T-helper 17 cell (primary cell): Measurements from ENCODE around the gene AGO3. TPM values are rescaled to one million over a fixed set of nuclear protein-coding genes. Genes with fewer than 3 reads are reported as not detected.

Source experiments
- ATAC-seq: fragments of 150-1000 bp; cut with Tn5 transposase; 2 replicates; pipeline ENCODE4 v1.10.0; 2021; ENCODE audit warnings: mild to moderate bottlenecking, moderate library complexity
- DNase-seq, 3 donors: peaks; one replicate each; pipeline versions ENCODE4 v3.0.0 to v3.0.0-alpha.2; 2020 to 2021
- H3K9me3 ChIP-seq: one replicate; pipeline ENCODE4 v1.7.0; 2013; ENCODE audit warnings: low read length, mild to moderate bottlenecking; ENCODE audit not compliant: control insufficient read depth, poor library complexity, severe bottlenecking
- H3K27ac Mint-ChIP-seq: one replicate; pipeline ENCODE4 v1.8.0; 2022; ENCODE audit warnings: mild to moderate bottlenecking, moderate library complexity, mixed read lengths
- H3K27me3 Mint-ChIP-seq: one replicate; pipeline ENCODE4 v1.8.0; 2022; ENCODE audit warnings: mixed read lengths
- H3K36me3 Mint-ChIP-seq: one replicate; pipeline ENCODE4 v1.8.0; 2022; ENCODE audit warnings: low read depth, mixed read lengths
- H3K4me1 Mint-ChIP-seq: one replicate; pipeline ENCODE4 v1.8.0; 2022; ENCODE audit warnings: mild to moderate bottlenecking, mixed read lengths
- H3K4me3 Mint-ChIP-seq: one replicate; pipeline ENCODE4 v1.8.0; 2022; ENCODE audit warnings: mild to moderate bottlenecking, moderate library complexity, mixed read lengths
- total RNA-seq, 4 donors: library from RNA in 2 of 4; stranded (reverse) in 2 of 4; gene quantifications; one replicate each; pipeline ENCODE4 v1.2.3 and lab custom pipeline; 2022 to 2026

Gene AGO3
- total RNA-seq, 2 donors from 2014 or later: 30.4 to 33.0 TPM

- H3K9me3 ChIP-seq: no peaks in the 10 kb centered on the region
- no peak for ATAC-seq
- DNase-seq: no peak
- Mint-ChIP-seq H3K27me3 (no peaks in the 10 kb centered on the region), H3K36me3 (no peaks in the 10 kb centered on the region), H3K27ac (no peak overlapping the region), H3K4me3 (no peak overlapping the region), H3K4me1 (peaks cover 5% of the 10 kb centered on the region)
These were observed 169.5 kb downstream of the AGO3 start for GRCh38 chr1:36100376-36100775.

- Mint-ChIP-seq H3K27me3 (no peaks in the 10 kb centered on the region), H3K4me1 (peaks cover 5% of the 10 kb centered on the region), H3K27ac (peak overlapping the region; percentile 61), H3K4me3 (no peak overlapping the region), H3K36me3 (no peaks in the 10 kb centered on the region)
- DNase-seq: no peak
- no peaks in the 10 kb centered on the region for H3K9me3 ChIP-seq
- no peak for ATAC-seq
These were observed 170.6 kb downstream of the AGO3 start for GRCh38 chr1:36101546-36101945.

- Mint-ChIP-seq H3K27ac (no peak overlapping the region), H3K4me3 (no peak overlapping the region), H3K27me3 (no peaks in the 10 kb centered on the region), H3K4me1 (peaks cover 13% of the 10 kb centered on the region), H3K36me3 (no peaks in the 10 kb centered on the region)
- ATAC-seq (no peak), DNase-seq (no peak)
- no peaks in the 10 kb centered on the region for H3K9me3 ChIP-seq
These were observed 175.4 kb downstream of the AGO3 start for GRCh38 chr1:36106269-36106668.

GRCh38 chr1:36107394-36107793 is 176.5 kb downstream of the AGO3 start:
- Mint-ChIP-seq H3K4me3 (no peak overlapping the region), H3K36me3 (no peaks in the 10 kb centered on the region), H3K4me1 (peaks cover 16% of the 10 kb centered on the region), H3K27ac (no peak overlapping the region), H3K27me3 (no peaks in the 10 kb centered on the region)
- no peaks in the 10 kb centered on the region for H3K9me3 ChIP-seq
- no peak for DNase-seq
- no peak for ATAC-seq

- DNase-seq (no peak), ATAC-seq (no peak)
- Mint-ChIP-seq H3K27me3 (no peaks in the 10 kb centered on the region), H3K4me3 (no peak overlapping the region), H3K4me1 (peaks cover 17% of the 10 kb centered on the region), H3K36me3 (no peaks in the 10 kb centered on the region), H3K27ac (no peak overlapping the region)
- no peaks in the 10 kb centered on the region for H3K9me3 ChIP-seq
These were observed 177.4 kb downstream of the AGO3 start for GRCh38 chr1:36108314-36108713.

GRCh38 chr1:36109041-36109679 is 178.3 kb downstream of the AGO3 start:
- H3K9me3 ChIP-seq: no peaks in the 10 kb centered on the region
- peak in 1 of 3 donors; percentile 22 for DNase-seq
- H3K27ac Mint-ChIP-seq: peak overlapping the region; percentile 66
- peaks cover 17% of the 10 kb centered on the region for H3K4me1 Mint-ChIP-seq
- H3K27me3 Mint-ChIP-seq: no peaks in the 10 kb centered on the region
- H3K4me3 Mint-ChIP-seq: peak overlapping the region; percentile 83
- no peaks in the 10 kb centered on the region for H3K36me3 Mint-ChIP-seq
- ATAC-seq: peak; percentile 98

GRCh38 chr1:36111151-36111550 is 180.2 kb downstream of the AGO3 start:
- H3K4me1 Mint-ChIP-seq: peaks cover 17% of the 10 kb centered on the region
- peak overlapping the region; percentile 55 for H3K4me3 Mint-ChIP-seq
- H3K9me3 ChIP-seq: no peaks in the 10 kb centered on the region
- H3K27me3 Mint-ChIP-seq: peaks cover under 1% of the 10 kb centered on the region
- ATAC-seq: no peak
- no peaks in the 10 kb centered on the region for H3K36me3 Mint-ChIP-seq
- H3K27ac Mint-ChIP-seq: peak overlapping the region; percentile 86
- no peak for DNase-seq

GRCh38 chr1:36112823-36113222 is 181.9 kb downstream of the AGO3 start:
- no peak overlapping the region for H3K4me3 Mint-ChIP-seq
- no peaks in the 10 kb centered on the region for H3K9me3 ChIP-seq
- peak overlapping the region; percentile 86 for H3K27ac Mint-ChIP-seq
- H3K4me1 Mint-ChIP-seq: peaks cover 20% of the 10 kb centered on the region
- DNase-seq (no peak), ATAC-seq (no peak)
- H3K36me3 Mint-ChIP-seq: no peaks in the 10 kb centered on the region
- peaks cover 6% of the 10 kb centered on the region for H3K27me3 Mint-ChIP-seq

- peaks cover 13% of the 10 kb centered on the region for H3K4me1 Mint-ChIP-seq
- ATAC-seq (no peak), DNase-seq (no peak)
- H3K9me3 ChIP-seq: no peaks in the 10 kb centered on the region
- no peak overlapping the region for H3K27ac Mint-ChIP-seq
- H3K36me3 Mint-ChIP-seq: no peaks in the 10 kb centered on the region
- H3K27me3 Mint-ChIP-seq: peaks cover 6% of the 10 kb centered on the region
- H3K4me3 Mint-ChIP-seq: no peak overlapping the region
These were observed 183.5 kb downstream of the AGO3 start for GRCh38 chr1:36114371-36114770.

- no peak overlapping the region for H3K4me3 Mint-ChIP-seq
- peaks cover 11% of the 10 kb centered on the region for H3K27me3 Mint-ChIP-seq
- peaks cover 11% of the 10 kb centered on the region for H3K4me1 Mint-ChIP-seq
- no peak overlapping the region for H3K27ac Mint-ChIP-seq
- no peaks in the 10 kb centered on the region for H3K36me3 Mint-ChIP-seq
- ATAC-seq: no peak
- DNase-seq: no peak
- no peaks in the 10 kb centered on the region for H3K9me3 ChIP-seq
These were observed 184.3 kb downstream of the AGO3 start for GRCh38 chr1:36115200-36115669.

- Mint-ChIP-seq H3K4me3 (no peak overlapping the region), H3K4me1 (peaks cover 10% of the 10 kb centered on the region), H3K27ac (no peak overlapping the region), H3K27me3 (peaks cover 14% of the 10 kb centered on the region), H3K36me3 (no peaks in the 10 kb centered on the region)
- H3K9me3 ChIP-seq: no peaks in the 10 kb centered on the region
- ATAC-seq (no peak), DNase-seq (no peak)
These were observed 185.0 kb downstream of the AGO3 start for GRCh38 chr1:36115931-36116330.

- H3K36me3 Mint-ChIP-seq: no peaks in the 10 kb centered on the region
- no peak for ATAC-seq
These were observed 186.0 kb downstream of the AGO3 start for GRCh38 chr1:36116901-36117300.

GRCh38 chr1:36118447-36119204 is 187.7 kb downstream of the AGO3 start:
- H3K4me1 Mint-ChIP-seq: peaks cover 15% of the 10 kb centered on the region
- no peak overlapping the region for H3K27ac Mint-ChIP-seq
- DNase-seq: no peak
- ATAC-seq: no peak
- H3K9me3 ChIP-seq: no peaks in the 10 kb centered on the region
- peaks cover 9% of the 10 kb centered on the region for H3K36me3 Mint-ChIP-seq
- H3K27me3 Mint-ChIP-seq: peaks cover 34% of the 10 kb centered on the region
- no peak overlapping the region for H3K4me3 Mint-ChIP-seq

More at GRCh38 chr1:36116901-36117300, 186.0 kb downstream of the AGO3 start:
- DNase-seq: no peak
- Mint-ChIP-seq H3K4me3 (no peak overlapping the region), H3K27ac (no peak overlapping the region), H3K27me3 (peaks cover 17% of the 10 kb centered on the region), H3K4me1 (peaks cover 6% of the 10 kb centered on the region)
- H3K9me3 ChIP-seq: no peaks in the 10 kb centered on the region
